Left renal pelvis (tissue), 4 donors: ENCODE results near the gene HM13. TPM values are rescaled to one million over a fixed set of nuclear protein-coding genes. Genes with fewer than 3 reads are reported as not detected.
"Not testable (repeated sequence)": the region's sequence is repeated elsewhere in the genome, so short reads cannot be mapped to it uniquely, and the experiment has no call there.

Experiments used
- DNase-seq, 4 donors: peaks; one replicate each; pipeline ENCODE4 v3.0.0-alpha.2; 2013; ENCODE audit warnings: low read depth in 4 of 4, low spot score in 3 of 4
- polyA plus RNA-seq, 4 donors: library from polyadenylated mRNA; unstranded; fragments of 120-200 nt; gene quantifications; one replicate each; pipeline ENCODE4 v1.2.1, GENCODE V29; 2013; ENCODE audit not compliant: insufficient read length in 4 of 4

The HM13 gene
- polyA plus RNA-seq, 4 donors = 112 to 154 (median 134) TPM

GRCh38 chr20:31500527-31500926 lies 13.7 kb upstream of the HM13 start:
- DNase-seq = no peak

GRCh38 chr20:31502884-31503673 lies 11.2 kb upstream of the HM13 start:
- peak in 2 of 4 donors; percentile 53 to 57 for DNase-seq

GRCh38 chr20:31505903-31506302 lies 8.3 kb upstream of the HM13 start:
- no peak for DNase-seq

GRCh38 chr20:31508517-31509244 lies 5.6 kb upstream of the HM13 start:
- DNase-seq = no peak

- no peak for DNase-seq
Measured at GRCh38 chr20:31515072-31515774, 981 bp downstream of the HM13 start.

GRCh38 chr20:31515775-31516107 lies 1.5 kb downstream of the HM13 start:
- no peak for DNase-seq

- DNase-seq = no peak
Measured at GRCh38 chr20:31516166-31516565, 1.9 kb downstream of the HM13 start.

- no peak for DNase-seq
Measured at GRCh38 chr20:31516651-31517050, 2.4 kb downstream of the HM13 start.

GRCh38 chr20:31517373-31517772 lies 3.1 kb downstream of the HM13 start:
- DNase-seq = no peak

GRCh38 chr20:31521267-31521666 lies 7.0 kb downstream of the HM13 start:
- not testable (repeated sequence) for DNase-seq

- no peak for DNase-seq
Measured at GRCh38 chr20:31522731-31523130, 8.5 kb downstream of the HM13 start.

- no peak for DNase-seq
Measured at GRCh38 chr20:31523361-31524283, 9.4 kb downstream of the HM13 start.

- no peak for DNase-seq
Measured at GRCh38 chr20:31527266-31527665, 13.0 kb downstream of the HM13 start.

GRCh38 chr20:31535298-31535697 lies 21.1 kb downstream of the HM13 start:
- DNase-seq = no peak

- DNase-seq = no peak
Measured at GRCh38 chr20:31536575-31536974, 22.3 kb downstream of the HM13 start.

GRCh38 chr20:31537116-31537871 lies 23.1 kb downstream of the HM13 start:
- DNase-seq = no peak

- DNase-seq = no peak
Measured at GRCh38 chr20:31537890-31538289, 23.6 kb downstream of the HM13 start.

GRCh38 chr20:31538326-31538725 lies 24.1 kb downstream of the HM13 start:
- DNase-seq = no peak

GRCh38 chr20:31539636-31540035 lies 25.4 kb downstream of the HM13 start:
- DNase-seq = not testable (repeated sequence)

GRCh38 chr20:31540406-31540805 lies 26.2 kb downstream of the HM13 start:
- no peak for DNase-seq
